K562 (cell line): Measurements from ENCODE around the gene TLNRD1. TPM values are rescaled to one million over a fixed set of nuclear protein-coding genes. Genes with fewer than 3 reads are reported as not detected.

Source experiments
- ATAC-seq: fragments of 200-7000 bp; cut with Tn5 transposase; 3 replicates; pipeline ENCODE4 v1.9.1; 2020; ENCODE audit warnings: moderate library complexity
- BruUV-seq: library from RNA; stranded (reverse); fragments of 400-500 nt; replicated peaks from 2 replicates; lab custom pipeline; 2021; lab: Mats Ljungman, UMichigan
- CTCF ChIA-PET: fragments of 300-600 bp; formaldehyde crosslinking; extraction: SDS; loops from one replicate; lab custom pipeline; 2021; ENCODE audit warnings: low intra/inter-chr PET ratio; lab: Yijun Ruan, JAX
- POLR2A ChIA-PET: fragments of 300-600, 350-650 bp; sonication (Branson Sonifier 250); formaldehyde crosslinking; extraction: SDS; loops from one replicate; lab custom pipeline; 2021; ENCODE audit warnings: antibody characterized with exemption, inconsistent platforms; lab: Yijun Ruan, JAX
- DNase-seq, 4 experiments: peaks; one replicate each; pipeline versions ENCODE4 v3.0.0 to v3.0.0-alpha.2; 2011 to 2018; ENCODE audit warnings: low spot score in 3 of 4, mixed read lengths in 3 of 4; ENCODE audit errors: extremely low read depth in 1 of 4
- FAIRE-seq: peaks from 2 replicates; lab custom pipeline; 2011; peaks lifted over from hg19 to GRCh38; lab: Jason Lieb, UNC
- H2AFZ ChIP-seq: 2 replicates; pipeline ENCODE4 v1.6.0; 2011; ENCODE audit warnings: low read depth, low read length, control low read depth, inconsistent platforms
- H3K27ac ChIP-seq: fragments of 200-600 bp; 3 replicates; pipeline ENCODE4 v1.8.0; 2011; ENCODE audit warnings: low read depth, mild to moderate bottlenecking, control low read depth, inconsistent platforms, low read length, moderate library complexity, mixed read lengths; ENCODE audit errors: extremely low read depth
- H3K27me3 ChIP-seq, 2 experiments: fragments of 300-600 bp in 1 of 2; 2 replicates in 1 of 2; 3 replicates in 1 of 2; pipeline versions ENCODE4 v1.6.0 to v1.8.0; 2011; ENCODE audit warnings: inconsistent platforms in 2 of 2, low read length in 2 of 2, mild to moderate bottlenecking in 1 of 2, mixed read lengths in 1 of 2, moderate library complexity in 1 of 2; ENCODE audit not compliant: control insufficient read depth in 2 of 2, insufficient read depth in 2 of 2
- H3K36me3 ChIP-seq: fragments of 300-600 bp; 3 replicates; pipeline ENCODE4 v1.8.0; 2011; ENCODE audit warnings: mild to moderate bottlenecking, low read length, inconsistent platforms; ENCODE audit not compliant: control insufficient read depth, insufficient read depth
- H3K4me1 ChIP-seq, 2 experiments: fragments of 200-600 bp in 1 of 2; replicated peaks in 1 of 2; 2 replicates in 1 of 2; 3 replicates in 1 of 2; pipeline versions ENCODE4 v1.5.1 to v1.8.0; 2011; ENCODE audit warnings: inconsistent platforms in 2 of 2, low read length in 2 of 2, mild to moderate bottlenecking in 1 of 2, mixed read lengths in 1 of 2, moderate library complexity in 1 of 2; ENCODE audit not compliant: control insufficient read depth in 2 of 2, insufficient read depth in 2 of 2
- H3K4me2 ChIP-seq: 2 replicates; pipeline ENCODE4 v1.6.1; 2011; ENCODE audit warnings: low read length, control low read depth, inconsistent platforms, mixed read lengths; ENCODE audit not compliant: insufficient read depth
- H3K4me3 ChIP-seq: fragments of 200-600 bp; sonication (generic), shearing (Covaris generic); 2 replicates; pipeline ENCODE4 v1.5.1; 2016; ENCODE audit warnings: control low read depth, inconsistent platforms
- H3K79me2 ChIP-seq: fragments of 200-600 bp; 3 replicates; pipeline ENCODE4 v1.8.0; 2011; ENCODE audit warnings: low read length, inconsistent platforms; ENCODE audit not compliant: control insufficient read depth, insufficient read depth
- H3K9ac ChIP-seq, 2 experiments: 2 replicates each; pipeline versions ENCODE4 v1.6.0 to v1.6.1; 2011; ENCODE audit warnings: low read depth in 2 of 2, low read length in 2 of 2, control low read depth in 1 of 2, inconsistent platforms in 1 of 2, mild to moderate bottlenecking in 1 of 2, mixed read lengths in 1 of 2; ENCODE audit not compliant: insufficient read depth in 1 of 2
- H3K9me1 ChIP-seq: one replicate; pipeline ENCODE4 v1.6.0; 2011; ENCODE audit warnings: inconsistent platforms, mild to moderate bottlenecking, low read length, moderate library complexity; ENCODE audit not compliant: control insufficient read depth, insufficient read depth
- H3K9me3 ChIP-seq: replicated peaks from 2 replicates; pipeline ENCODE4 v1.5.1; 2011; ENCODE audit warnings: low read depth, low read length, inconsistent platforms; ENCODE audit not compliant: control insufficient read depth, insufficient read depth
- H4K20me1 ChIP-seq: replicated peaks from 2 replicates; pipeline ENCODE4 v1.6.1; 2011; ENCODE audit warnings: low read length, inconsistent platforms, mixed read lengths; ENCODE audit not compliant: control insufficient read depth, insufficient read depth
- BMI1 ChIP-seq: fragments of 150-350 bp; IDR thresholded peaks from 2 replicates; pipeline ENCODE4 v1.6.1; 2014; ENCODE audit warnings: low read length
- CEBPB ChIP-seq: fragments of 450-650 bp; IDR thresholded peaks from 2 replicates; pipeline ENCODE4 v1.6.1; 2016; ENCODE audit warnings: missing genetic modification characterization, missing compliant biosample characterization
- EWSR1 ChIP-seq: fragments of 450-650 bp; IDR thresholded peaks from 2 replicates; pipeline ENCODE4 v1.6.1; 2018; ENCODE audit warnings: borderline replicate concordance, mild to moderate bottlenecking, low read depth, moderate library complexity; ENCODE audit not compliant: partially characterized antibody
- HCFC1 ChIP-seq: IDR thresholded peaks from 2 replicates; pipeline ENCODE4 v1.6.1; 2012; ENCODE audit warnings: low read depth, low read length, improper control_type of control experiment
- KDM4B ChIP-seq, 2 experiments: fragments of 450-650 bp in 1 of 2; sonication (generic) in 1 of 2; IDR thresholded peaks; 2 replicates each; pipeline ENCODE4 v1.6.1; 2016 to 2017; ENCODE audit warnings: borderline replicate concordance in 2 of 2, antibody characterized with exemption in 1 of 2, low read depth in 1 of 2, mild to moderate bottlenecking in 1 of 2
- NFIX ChIP-seq: fragments of 250-450 bp; sonication (Bioruptor Pico); IDR thresholded peaks from 2 replicates; pipeline ENCODE4 v1.4.0; 2020; ENCODE audit warnings: low read depth, mild to moderate bottlenecking, moderate library complexity
- PHTF2 ChIP-seq: fragments of 250-450 bp; sonication (Bioruptor Pico); IDR thresholded peaks from 2 replicates; pipeline ENCODE4 v1.5.0; 2021; ENCODE audit warnings: mild to moderate bottlenecking
- RHOXF2B ChIP-seq: fragments of 250-450 bp; sonication (Bioruptor Pico); conservative IDR thresholded peaks from 2 replicates; pipeline ENCODE4 v1.5.1; 2021
- SRSF1 ChIP-seq: fragments of 200-400 bp; formaldehyde crosslinking; IDR thresholded peaks from 2 replicates; pipeline ENCODE4 v1.6.1; 2017; ENCODE audit warnings: mild to moderate bottlenecking, low read depth, low read length, moderate library complexity
- TAF1 ChIP-seq: IDR thresholded peaks from 2 replicates; pipeline ENCODE4 v1.6.1; 2011; ENCODE audit warnings: mild to moderate bottlenecking, low read length, moderate library complexity; ENCODE audit not compliant: insufficient read depth, control insufficient read depth, severe bottlenecking; ENCODE audit errors: extremely low read depth
- THRAP3 ChIP-seq: fragments of 450-650 bp; IDR thresholded peaks from 2 replicates; pipeline ENCODE4 v1.6.1; 2016; ENCODE audit warnings: mild to moderate bottlenecking, inconsistent platforms, borderline replicate concordance
- XRCC4 ChIP-seq: IDR thresholded peaks from one replicate; pipeline ENCODE4 v1.6.1; 2011; ENCODE audit not compliant: insufficient read depth, insufficient read length; ENCODE audit errors: extremely low read depth
- ZBTB7A ChIP-seq: IDR thresholded peaks from 2 replicates; pipeline ENCODE4 v1.6.1; 2011; ENCODE audit warnings: low read depth, mild to moderate bottlenecking, low read length, moderate library complexity, borderline replicate concordance; ENCODE audit not compliant: control insufficient read depth
- ZC3H11A ChIP-seq: IDR thresholded peaks from 2 replicates; pipeline ENCODE4 v1.6.1; 2012; ENCODE audit warnings: low read depth, low read length, improper control_type of control experiment
- ZNF384 ChIP-seq: IDR thresholded peaks from 2 replicates; pipeline ENCODE4 v1.6.1; 2012; ENCODE audit warnings: low read depth, low read length, improper control_type of control experiment
- ZNF696 ChIP-seq: fragments of 250-450 bp; sonication (Bioruptor Pico); conservative IDR thresholded peaks from 2 replicates; pipeline ENCODE4 v1.4.0; 2020; ENCODE audit warnings: mild to moderate bottlenecking, moderate library complexity
- WGBS: fragments of 100-300 bp; shearing (Covaris generic); methylation state at CpG from one replicate; pipeline ENCODE4 v1.1.6; 2016; ENCODE audit warnings: low coverage, mixed read lengths; ENCODE audit not compliant: insufficient coverage; ENCODE audit errors: missing lambda C conversion rate; 5-methylcytosine and 5-hydroxymethylcytosine counted together
- in situ Hi-C: fragments of 300-500 bp; cut with MboI; formaldehyde crosslinking; loops from 4 replicates; pipeline ENCODE4 v1.15.0; 2018; ENCODE audit warnings: inconsistent platforms, mixed read lengths
- intact Hi-C: fragments of 100-400 bp; cut with micrococcal nuclease; formaldehyde crosslinking; loops from 2 replicates; pipeline ENCODE4 v1.14.2; 2022
- polyA plus RNA-seq, 8 experiments: library from polyadenylated mRNA; depleted of rRNA in 4 of 8; stranded (reverse) in 5 of 8; unstranded in 3 of 8; fragments of >200 nt; fragmentation: Nextera tagmentation in 2 of 8; fragmentation: Illumina TruSeq in 1 of 8; extraction: Ambion mirVana in 2 of 8; extraction: Trizol in 1 of 8; gene quantifications; 2 replicates each; pipeline versions ENCODE4 v1.2.1 to v1.2.3, GENCODE V29; 2011 to 2014; ENCODE audit warnings: inconsistent platforms in 1 of 8, missing spikeins in 1 of 8
- total RNA-seq, 7 experiments: library from RNA; depleted of rRNA in 6 of 7; stranded (reverse); fragments of >200 nt in 6 of 7; fragmentation: Illumina TruSeq in 2 of 7; extraction: Trizol in 2 of 7; gene quantifications; 2 replicates each; pipeline versions ENCODE4 v1.2.1 to v1.2.3, GENCODE V29; 2011 to 2021; ENCODE audit warnings: low replicate concordance in 1 of 7
- TF ChIP-seq, protein P1 (sequence below): sonication (generic); formaldehyde crosslinking; IDR thresholded peaks from 2 replicates; pipeline ENCODE4 v1.8.1; 2023; ENCODE audit warnings: mild to moderate bottlenecking, missing genetic modification reagents
- TF ChIP-seq, protein P2 (sequence below): fragments of 250-450 bp; sonication (Bioruptor Pico); IDR thresholded peaks from 2 replicates; pipeline ENCODE4 v1.5.0; 2021
- TF ChIP-seq, protein P3 (sequence below): fragments of 450-650 bp; formaldehyde crosslinking; IDR thresholded peaks from 2 replicates; pipeline ENCODE4 v1.4.0; 2020; ENCODE audit warnings: mild to moderate bottlenecking, moderate library complexity

TLNRD1 gene
- total and polyA plus RNA-seq, 9 of the 15 experiments (the other 6 are each of a cell fraction or from before 2014, with no cell fraction given), result 1.1 to 33.1 (median 5.7) TPM

DNA sequence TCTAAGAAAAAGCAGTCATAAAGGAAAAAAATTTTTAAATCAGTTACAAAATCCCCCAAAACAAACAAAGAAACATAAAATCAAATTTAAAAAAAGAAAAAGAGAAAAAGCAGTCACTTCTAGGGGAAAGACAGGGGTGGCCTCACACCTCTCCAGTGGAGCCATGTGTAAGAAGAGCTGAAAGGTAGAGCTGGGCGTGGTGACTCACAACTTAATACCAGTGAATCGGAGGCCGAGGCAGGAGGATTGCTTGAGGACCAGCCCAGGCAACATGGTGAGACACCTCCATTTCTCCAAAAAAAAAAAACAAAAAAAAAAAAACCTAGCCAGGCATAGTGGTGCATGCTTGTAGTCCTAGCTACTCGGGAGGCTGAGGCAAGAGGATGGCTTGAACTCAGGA, 25.8 kb upstream of the TLNRD1 start:
- H4K20me1 ChIP-seq, result peaks cover 28% of the 10 kb centered on the region
- H3K9ac ChIP-seq, result no peak overlapping the region
- H3K9me1 ChIP-seq, result peaks cover 4% of the 10 kb centered on the region
- ATAC-seq (no peak), FAIRE-seq (no peak), DNase-seq (no peak)
- ChIA-PET POLR2A (no interaction called here), CTCF (interaction anchor here (2.2 kb wide), 1 partner anchor 291 kb away, joined by 4 read pairs; no protein-coding TSS in a partner anchor)
- intact Hi-C loops, result no loop called here
- BruUV-seq, result no TSS peak
- in situ Hi-C loops, result loop anchor here (5.0 to 10.0 kb wide), 3 partner anchors 292 to 518 kb away; no protein-coding TSS in a partner anchor
- H3K4me3 ChIP-seq, result no peak overlapping the region
- H3K36me3 ChIP-seq, result peaks cover 43% of the 10 kb centered on the region
- no peak overlapping the region for H3K27ac ChIP-seq
- H3K79me2 ChIP-seq, result peaks cover 20% of the 10 kb centered on the region; the same call in 2 of the 3 replicates
- WGBS, result 88% methylated on average over 4 of the region's 4 CpGs
- no peak overlapping the region for H2AFZ ChIP-seq
- H3K4me1 ChIP-seq, result peaks cover 0 to 3% of the 10 kb centered on the region in 2 experiments; a peak in 2 of 5 replicates
- H3K9me3 ChIP-seq, result no peaks in the 10 kb centered on the region
- H3K27me3 ChIP-seq, result no peaks in the 10 kb centered on the region
- H3K4me2 ChIP-seq, result no peak overlapping the region
- TF ChIP-seq THRAP3, result no peak
- no peak for TF ChIP-seq NFIX (CRISPR knock-in tag)
- TF ChIP-seq ZC3H11A, result no peak
- TF ChIP-seq PHTF2, result no peak
- TF ChIP-seq CEBPB (tag), result no peak
- TF ChIP-seq HCFC1, result no peak
- TF ChIP-seq XRCC4, result no peak
- TF ChIP-seq, protein P1, sequence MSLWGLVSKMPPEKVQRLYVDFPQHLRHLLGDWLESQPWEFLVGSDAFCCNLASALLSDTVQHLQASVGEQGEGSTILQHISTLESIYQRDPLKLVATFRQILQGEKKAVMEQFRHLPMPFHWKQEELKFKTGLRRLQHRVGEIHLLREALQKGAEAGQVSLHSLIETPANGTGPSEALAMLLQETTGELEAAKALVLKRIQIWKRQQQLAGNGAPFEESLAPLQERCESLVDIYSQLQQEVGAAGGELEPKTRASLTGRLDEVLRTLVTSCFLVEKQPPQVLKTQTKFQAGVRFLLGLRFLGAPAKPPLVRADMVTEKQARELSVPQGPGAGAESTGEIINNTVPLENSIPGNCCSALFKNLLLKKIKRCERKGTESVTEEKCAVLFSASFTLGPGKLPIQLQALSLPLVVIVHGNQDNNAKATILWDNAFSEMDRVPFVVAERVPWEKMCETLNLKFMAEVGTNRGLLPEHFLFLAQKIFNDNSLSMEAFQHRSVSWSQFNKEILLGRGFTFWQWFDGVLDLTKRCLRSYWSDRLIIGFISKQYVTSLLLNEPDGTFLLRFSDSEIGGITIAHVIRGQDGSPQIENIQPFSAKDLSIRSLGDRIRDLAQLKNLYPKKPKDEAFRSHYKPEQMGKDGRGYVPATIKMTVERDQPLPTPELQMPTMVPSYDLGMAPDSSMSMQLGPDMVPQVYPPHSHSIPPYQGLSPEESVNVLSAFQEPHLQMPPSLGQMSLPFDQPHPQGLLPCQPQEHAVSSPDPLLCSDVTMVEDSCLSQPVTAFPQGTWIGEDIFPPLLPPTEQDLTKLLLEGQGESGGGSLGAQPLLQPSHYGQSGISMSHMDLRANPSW, result no peak
- TF ChIP-seq TAF1, result no peak
- no peak for TF ChIP-seq ZNF384
- TF ChIP-seq, protein P2, sequence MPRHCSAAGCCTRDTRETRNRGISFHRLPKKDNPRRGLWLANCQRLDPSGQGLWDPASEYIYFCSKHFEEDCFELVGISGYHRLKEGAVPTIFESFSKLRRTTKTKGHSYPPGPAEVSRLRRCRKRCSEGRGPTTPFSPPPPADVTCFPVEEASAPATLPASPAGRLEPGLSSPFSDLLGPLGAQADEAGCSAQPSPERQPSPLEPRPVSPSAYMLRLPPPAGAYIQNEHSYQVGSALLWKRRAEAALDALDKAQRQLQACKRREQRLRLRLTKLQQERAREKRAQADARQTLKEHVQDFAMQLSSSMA (CRISPR knock-in tag), result no peak
- no peak for TF ChIP-seq EWSR1
- TF ChIP-seq, protein P3, sequence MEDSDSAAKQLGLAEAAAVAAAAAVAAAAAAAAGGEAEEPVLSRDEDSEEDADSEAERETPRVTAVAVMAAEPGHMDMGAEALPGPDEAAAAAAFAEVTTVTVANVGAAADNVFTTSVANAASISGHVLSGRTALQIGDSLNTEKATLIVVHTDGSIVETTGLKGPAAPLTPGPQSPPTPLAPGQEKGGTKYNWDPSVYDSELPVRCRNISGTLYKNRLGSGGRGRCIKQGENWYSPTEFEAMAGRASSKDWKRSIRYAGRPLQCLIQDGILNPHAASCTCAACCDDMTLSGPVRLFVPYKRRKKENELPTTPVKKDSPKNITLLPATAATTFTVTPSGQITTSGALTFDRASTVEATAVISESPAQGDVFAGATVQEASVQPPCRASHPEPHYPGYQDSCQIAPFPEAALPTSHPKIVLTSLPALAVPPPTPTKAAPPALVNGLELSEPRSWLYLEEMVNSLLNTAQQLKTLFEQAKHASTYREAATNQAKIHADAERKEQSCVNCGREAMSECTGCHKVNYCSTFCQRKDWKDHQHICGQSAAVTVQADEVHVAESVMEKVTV (CRISPR knock-in tag), result no peak
- no peak for TF ChIP-seq ZBTB7A
- no peak for TF ChIP-seq SRSF1
- TF ChIP-seq RHOXF2B (CRISPR knock-in tag), result no peak
- no peak for TF ChIP-seq KDM4B (IDR thresholded peaks at IDR 0.05; ENCODE audit: borderline replicate concordance in 2 of 2, low read depth in 1 of 2)
- TF ChIP-seq BMI1, result no peak
- TF ChIP-seq ZNF696 (CRISPR knock-in tag), result no peak
